WTC11 (cell line): ENCODE results near the gene CACNG4. TPM values are rescaled to one million over a fixed set of nuclear protein-coding genes. Genes with fewer than 3 reads are reported as not detected.

Source experiments
- ATAC-seq: fragments of 200-7000 bp; cut with Tn5 transposase; 2 replicates; pipeline ENCODE4 v1.10.0; 2021; ENCODE audit warnings: mild to moderate bottlenecking, moderate library complexity
- CTCF ChIA-PET: fragments of 300-600 bp; sonication (Branson Sonifier 250); formaldehyde crosslinking; loops from one replicate; lab custom pipeline; 2021; ENCODE audit warnings: antibody characterized with exemption; lab: Charles Lee
- POLR2A ChIA-PET: fragments of 350-600 bp; sonication (Branson Sonifier 250); formaldehyde crosslinking; loops from one replicate; lab custom pipeline; 2021; ENCODE audit warnings: antibody characterized with exemption; lab: Charles Lee
- DNase-seq: peaks from one replicate; pipeline ENCODE4 v3.0.0; 2021; ENCODE audit warnings: low spot score
- H3K27ac Mint-ChIP-seq: 2 replicates; pipeline ENCODE4 v1.8.0; 2021; ENCODE audit warnings: mixed read lengths
- H3K27me3 Mint-ChIP-seq: 2 replicates; pipeline ENCODE4 v1.8.0; 2021; ENCODE audit warnings: low read depth, mild to moderate bottlenecking, moderate library complexity, mixed read lengths
- H3K36me3 Mint-ChIP-seq: 2 replicates; pipeline ENCODE4 v1.8.0; 2021; ENCODE audit warnings: mixed read lengths
- H3K4me1 Mint-ChIP-seq: 2 replicates; pipeline ENCODE4 v1.8.0; 2022; ENCODE audit warnings: mixed read lengths
- H3K4me3 Mint-ChIP-seq: 2 replicates; pipeline ENCODE4 v1.8.0; 2021; ENCODE audit warnings: mild to moderate bottlenecking, moderate library complexity, mixed read lengths
- H3K9me3 Mint-ChIP-seq: 2 replicates; pipeline ENCODE4 v1.8.0; 2021; ENCODE audit warnings: mixed read lengths
- CBFB ChIP-seq: sonication (generic); formaldehyde crosslinking; IDR thresholded peaks from 2 replicates; pipeline ENCODE4 v1.8.1; 2022; ENCODE audit warnings: mild to moderate bottlenecking, low read depth, missing genetic modification reagents
- ESRRA ChIP-seq: sonication (generic); formaldehyde crosslinking; IDR thresholded peaks from 2 replicates; pipeline ENCODE4 v1.8.1; 2022; ENCODE audit warnings: mild to moderate bottlenecking, missing genetic modification reagents, borderline replicate concordance
- FOXJ3 ChIP-seq: sonication (generic); formaldehyde crosslinking; IDR thresholded peaks from 2 replicates; pipeline ENCODE4 v1.9.0; 2021; ENCODE audit warnings: missing genetic modification reagents, mild to moderate bottlenecking, borderline replicate concordance
- JUN ChIP-seq: sonication (generic); formaldehyde crosslinking; IDR thresholded peaks from 2 replicates; pipeline ENCODE4 v1.8.0; 2023; ENCODE audit warnings: mild to moderate bottlenecking, missing genetic modification reagents
- NFATC4 ChIP-seq: fragments of 250-450 bp; sonication (Bioruptor Pico); IDR thresholded peaks from 2 replicates; pipeline ENCODE4 v1.9.0; 2021; ENCODE audit warnings: mild to moderate bottlenecking
- NFE2L1 ChIP-seq: sonication (generic); formaldehyde crosslinking; IDR thresholded peaks from 2 replicates; pipeline ENCODE4 v1.8.1; 2023; ENCODE audit warnings: missing genetic modification reagents
- ZNF121 ChIP-seq: sonication (generic); formaldehyde crosslinking; IDR thresholded peaks from 2 replicates; pipeline ENCODE4 v1.8.0; 2023; ENCODE audit warnings: missing genetic modification reagents
- ZNF396 ChIP-seq: fragments of 250-450 bp; sonication (Bioruptor Pico); IDR thresholded peaks from 2 replicates; pipeline ENCODE4 v1.8.0; 2021; ENCODE audit warnings: mild to moderate bottlenecking, moderate library complexity, borderline replicate concordance
- ZNF416 ChIP-seq: fragments of 250-450 bp; sonication (Bioruptor Pico); IDR thresholded peaks from 2 replicates; pipeline ENCODE4 v1.9.0; 2021; ENCODE audit warnings: mild to moderate bottlenecking, inconsistent platforms
- ZNF671 ChIP-seq: fragments of 250-450 bp; sonication (Bioruptor Pico); IDR thresholded peaks from 2 replicates; pipeline ENCODE4 v1.8.0; 2021; ENCODE audit warnings: mild to moderate bottlenecking
- total RNA-seq: library from RNA; stranded (reverse); gene quantifications from 3 replicates; pipeline ENCODE4 v1.2.3, GENCODE V29; 2021
- TF ChIP-seq, protein P1 (sequence below): sonication (generic); formaldehyde crosslinking; IDR thresholded peaks from 2 replicates; pipeline ENCODE4 v1.8.1; 2023; ENCODE audit warnings: mild to moderate bottlenecking, missing genetic modification reagents, borderline replicate concordance
- TF ChIP-seq, protein P2 (sequence below): sonication (generic); formaldehyde crosslinking; IDR thresholded peaks from 2 replicates; pipeline ENCODE4 v1.8.0; 2022; ENCODE audit warnings: mild to moderate bottlenecking, missing genetic modification reagents
- TF ChIP-seq, protein P3 (sequence below): sonication (generic); formaldehyde crosslinking; IDR thresholded peaks from 2 replicates; pipeline ENCODE4 v1.8.1; 2022; ENCODE audit warnings: low read depth, mild to moderate bottlenecking, moderate library complexity, missing genetic modification reagents, borderline replicate concordance
- TF ChIP-seq, protein P4 (sequence below): fragments of 250-450 bp; sonication (Bioruptor Pico); IDR thresholded peaks from 2 replicates; pipeline ENCODE4 v1.9.0; 2021; ENCODE audit warnings: mild to moderate bottlenecking
- TF ChIP-seq, protein P5 (sequence below): sonication (generic); formaldehyde crosslinking; IDR thresholded peaks from 2 replicates; pipeline ENCODE4 v1.8.0; 2022; ENCODE audit warnings: mild to moderate bottlenecking, missing genetic modification reagents
- TF ChIP-seq, protein P6 (sequence below): fragments of 250-450 bp; sonication (Bioruptor Pico); IDR thresholded peaks from 2 replicates; pipeline ENCODE4 v1.9.0; 2021; ENCODE audit warnings: mild to moderate bottlenecking, borderline replicate concordance
- TF ChIP-seq, protein P7 (sequence below): sonication (generic); formaldehyde crosslinking; IDR thresholded peaks from 2 replicates; pipeline ENCODE4 v1.8.1; 2023; ENCODE audit warnings: mild to moderate bottlenecking, missing genetic modification reagents, moderate library complexity

Gene CACNG4
- total RNA-seq, 1 experiment from 2014 or later: 3.4 TPM

DNA sequence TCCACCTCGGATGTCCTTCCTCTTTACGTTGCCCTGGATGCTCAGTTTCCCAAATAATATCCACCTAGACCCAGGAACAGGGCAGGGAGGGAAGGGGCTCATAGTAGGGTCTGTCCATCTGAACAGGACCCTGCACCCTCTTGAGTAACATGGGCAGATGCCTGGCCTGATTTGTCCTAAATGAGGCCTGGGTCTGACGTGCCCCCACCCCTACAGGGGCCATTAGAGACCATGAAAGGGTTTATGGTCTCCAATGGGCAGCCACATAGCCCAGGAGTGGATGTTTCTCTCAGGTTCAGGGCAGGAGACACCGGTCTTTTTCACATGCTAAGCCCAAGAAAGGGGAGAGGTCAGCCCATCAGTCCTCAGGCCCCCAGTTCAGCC, 86.6 kb downstream of the CACNG4 start:
- Mint-ChIP-seq H3K4me1 (no peaks in the 10 kb centered on the region), H3K9me3 (peaks cover 31% of the 10 kb centered on the region), H3K4me3 (no peak overlapping the region), H3K27ac (no peak overlapping the region), H3K27me3 (no peaks in the 10 kb centered on the region; the same call in 1 of the 2 replicates), H3K36me3 (peaks cover 18% of the 10 kb centered on the region)
- ATAC-seq: no peak
- TF ChIP-seq NFATC4 (CRISPR knock-in tag): no peak
- TF ChIP-seq, protein P1, sequence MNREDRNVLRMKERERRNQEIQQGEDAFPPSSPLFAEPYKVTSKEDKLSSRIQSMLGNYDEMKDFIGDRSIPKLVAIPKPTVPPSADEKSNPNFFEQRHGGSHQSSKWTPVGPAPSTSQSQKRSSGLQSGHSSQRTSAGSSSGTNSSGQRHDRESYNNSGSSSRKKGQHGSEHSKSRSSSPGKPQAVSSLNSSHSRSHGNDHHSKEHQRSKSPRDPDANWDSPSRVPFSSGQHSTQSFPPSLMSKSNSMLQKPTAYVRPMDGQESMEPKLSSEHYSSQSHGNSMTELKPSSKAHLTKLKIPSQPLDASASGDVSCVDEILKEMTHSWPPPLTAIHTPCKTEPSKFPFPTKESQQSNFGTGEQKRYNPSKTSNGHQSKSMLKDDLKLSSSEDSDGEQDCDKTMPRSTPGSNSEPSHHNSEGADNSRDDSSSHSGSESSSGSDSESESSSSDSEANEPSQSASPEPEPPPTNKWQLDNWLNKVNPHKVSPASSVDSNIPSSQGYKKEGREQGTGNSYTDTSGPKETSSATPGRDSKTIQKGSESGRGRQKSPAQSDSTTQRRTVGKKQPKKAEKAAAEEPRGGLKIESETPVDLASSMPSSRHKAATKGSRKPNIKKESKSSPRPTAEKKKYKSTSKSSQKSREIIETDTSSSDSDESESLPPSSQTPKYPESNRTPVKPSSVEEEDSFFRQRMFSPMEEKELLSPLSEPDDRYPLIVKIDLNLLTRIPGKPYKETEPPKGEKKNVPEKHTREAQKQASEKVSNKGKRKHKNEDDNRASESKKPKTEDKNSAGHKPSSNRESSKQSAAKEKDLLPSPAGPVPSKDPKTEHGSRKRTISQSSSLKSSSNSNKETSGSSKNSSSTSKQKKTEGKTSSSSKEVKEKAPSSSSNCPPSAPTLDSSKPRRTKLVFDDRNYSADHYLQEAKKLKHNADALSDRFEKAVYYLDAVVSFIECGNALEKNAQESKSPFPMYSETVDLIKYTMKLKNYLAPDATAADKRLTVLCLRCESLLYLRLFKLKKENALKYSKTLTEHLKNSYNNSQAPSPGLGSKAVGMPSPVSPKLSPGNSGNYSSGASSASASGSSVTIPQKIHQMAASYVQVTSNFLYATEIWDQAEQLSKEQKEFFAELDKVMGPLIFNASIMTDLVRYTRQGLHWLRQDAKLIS (CRISPR knock-in tag): no peak
- TF ChIP-seq CBFB: no peak
- TF ChIP-seq, protein P2, sequence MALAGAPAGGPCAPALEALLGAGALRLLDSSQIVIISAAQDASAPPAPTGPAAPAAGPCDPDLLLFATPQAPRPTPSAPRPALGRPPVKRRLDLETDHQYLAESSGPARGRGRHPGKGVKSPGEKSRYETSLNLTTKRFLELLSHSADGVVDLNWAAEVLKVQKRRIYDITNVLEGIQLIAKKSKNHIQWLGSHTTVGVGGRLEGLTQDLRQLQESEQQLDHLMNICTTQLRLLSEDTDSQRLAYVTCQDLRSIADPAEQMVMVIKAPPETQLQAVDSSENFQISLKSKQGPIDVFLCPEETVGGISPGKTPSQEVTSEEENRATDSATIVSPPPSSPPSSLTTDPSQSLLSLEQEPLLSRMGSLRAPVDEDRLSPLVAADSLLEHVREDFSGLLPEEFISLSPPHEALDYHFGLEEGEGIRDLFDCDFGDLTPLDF (CRISPR knock-in tag): no peak
- TF ChIP-seq, protein P3, sequence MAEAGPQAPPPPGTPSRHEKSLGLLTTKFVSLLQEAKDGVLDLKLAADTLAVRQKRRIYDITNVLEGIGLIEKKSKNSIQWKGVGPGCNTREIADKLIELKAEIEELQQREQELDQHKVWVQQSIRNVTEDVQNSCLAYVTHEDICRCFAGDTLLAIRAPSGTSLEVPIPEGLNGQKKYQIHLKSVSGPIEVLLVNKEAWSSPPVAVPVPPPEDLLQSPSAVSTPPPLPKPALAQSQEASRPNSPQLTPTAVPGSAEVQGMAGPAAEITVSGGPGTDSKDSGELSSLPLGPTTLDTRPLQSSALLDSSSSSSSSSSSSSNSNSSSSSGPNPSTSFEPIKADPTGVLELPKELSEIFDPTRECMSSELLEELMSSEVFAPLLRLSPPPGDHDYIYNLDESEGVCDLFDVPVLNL (CRISPR knock-in tag): no peak
- no peak for TF ChIP-seq ZNF416
- TF ChIP-seq, protein P4, sequence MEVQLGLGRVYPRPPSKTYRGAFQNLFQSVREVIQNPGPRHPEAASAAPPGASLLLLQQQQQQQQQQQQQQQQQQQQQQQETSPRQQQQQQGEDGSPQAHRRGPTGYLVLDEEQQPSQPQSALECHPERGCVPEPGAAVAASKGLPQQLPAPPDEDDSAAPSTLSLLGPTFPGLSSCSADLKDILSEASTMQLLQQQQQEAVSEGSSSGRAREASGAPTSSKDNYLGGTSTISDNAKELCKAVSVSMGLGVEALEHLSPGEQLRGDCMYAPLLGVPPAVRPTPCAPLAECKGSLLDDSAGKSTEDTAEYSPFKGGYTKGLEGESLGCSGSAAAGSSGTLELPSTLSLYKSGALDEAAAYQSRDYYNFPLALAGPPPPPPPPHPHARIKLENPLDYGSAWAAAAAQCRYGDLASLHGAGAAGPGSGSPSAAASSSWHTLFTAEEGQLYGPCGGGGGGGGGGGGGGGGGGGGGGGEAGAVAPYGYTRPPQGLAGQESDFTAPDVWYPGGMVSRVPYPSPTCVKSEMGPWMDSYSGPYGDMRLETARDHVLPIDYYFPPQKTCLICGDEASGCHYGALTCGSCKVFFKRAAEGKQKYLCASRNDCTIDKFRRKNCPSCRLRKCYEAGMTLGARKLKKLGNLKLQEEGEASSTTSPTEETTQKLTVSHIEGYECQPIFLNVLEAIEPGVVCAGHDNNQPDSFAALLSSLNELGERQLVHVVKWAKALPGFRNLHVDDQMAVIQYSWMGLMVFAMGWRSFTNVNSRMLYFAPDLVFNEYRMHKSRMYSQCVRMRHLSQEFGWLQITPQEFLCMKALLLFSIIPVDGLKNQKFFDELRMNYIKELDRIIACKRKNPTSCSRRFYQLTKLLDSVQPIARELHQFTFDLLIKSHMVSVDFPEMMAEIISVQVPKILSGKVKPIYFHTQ (CRISPR knock-in tag): no peak
- no peak for TF ChIP-seq ESRRA (CRISPR knock-in tag)
- TF ChIP-seq, protein P5, sequence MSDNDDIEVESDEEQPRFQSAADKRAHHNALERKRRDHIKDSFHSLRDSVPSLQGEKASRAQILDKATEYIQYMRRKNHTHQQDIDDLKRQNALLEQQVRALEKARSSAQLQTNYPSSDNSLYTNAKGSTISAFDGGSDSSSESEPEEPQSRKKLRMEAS (CRISPR knock-in tag): no peak
- TF ChIP-seq, protein P6, sequence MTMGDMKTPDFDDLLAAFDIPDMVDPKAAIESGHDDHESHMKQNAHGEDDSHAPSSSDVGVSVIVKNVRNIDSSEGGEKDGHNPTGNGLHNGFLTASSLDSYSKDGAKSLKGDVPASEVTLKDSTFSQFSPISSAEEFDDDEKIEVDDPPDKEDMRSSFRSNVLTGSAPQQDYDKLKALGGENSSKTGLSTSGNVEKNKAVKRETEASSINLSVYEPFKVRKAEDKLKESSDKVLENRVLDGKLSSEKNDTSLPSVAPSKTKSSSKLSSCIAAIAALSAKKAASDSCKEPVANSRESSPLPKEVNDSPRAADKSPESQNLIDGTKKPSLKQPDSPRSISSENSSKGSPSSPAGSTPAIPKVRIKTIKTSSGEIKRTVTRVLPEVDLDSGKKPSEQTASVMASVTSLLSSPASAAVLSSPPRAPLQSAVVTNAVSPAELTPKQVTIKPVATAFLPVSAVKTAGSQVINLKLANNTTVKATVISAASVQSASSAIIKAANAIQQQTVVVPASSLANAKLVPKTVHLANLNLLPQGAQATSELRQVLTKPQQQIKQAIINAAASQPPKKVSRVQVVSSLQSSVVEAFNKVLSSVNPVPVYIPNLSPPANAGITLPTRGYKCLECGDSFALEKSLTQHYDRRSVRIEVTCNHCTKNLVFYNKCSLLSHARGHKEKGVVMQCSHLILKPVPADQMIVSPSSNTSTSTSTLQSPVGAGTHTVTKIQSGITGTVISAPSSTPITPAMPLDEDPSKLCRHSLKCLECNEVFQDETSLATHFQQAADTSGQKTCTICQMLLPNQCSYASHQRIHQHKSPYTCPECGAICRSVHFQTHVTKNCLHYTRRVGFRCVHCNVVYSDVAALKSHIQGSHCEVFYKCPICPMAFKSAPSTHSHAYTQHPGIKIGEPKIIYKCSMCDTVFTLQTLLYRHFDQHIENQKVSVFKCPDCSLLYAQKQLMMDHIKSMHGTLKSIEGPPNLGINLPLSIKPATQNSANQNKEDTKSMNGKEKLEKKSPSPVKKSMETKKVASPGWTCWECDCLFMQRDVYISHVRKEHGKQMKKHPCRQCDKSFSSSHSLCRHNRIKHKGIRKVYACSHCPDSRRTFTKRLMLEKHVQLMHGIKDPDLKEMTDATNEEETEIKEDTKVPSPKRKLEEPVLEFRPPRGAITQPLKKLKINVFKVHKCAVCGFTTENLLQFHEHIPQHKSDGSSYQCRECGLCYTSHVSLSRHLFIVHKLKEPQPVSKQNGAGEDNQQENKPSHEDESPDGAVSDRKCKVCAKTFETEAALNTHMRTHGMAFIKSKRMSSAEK (CRISPR knock-in tag): no peak
- TF ChIP-seq ZNF671 (CRISPR knock-in tag): no peak
- TF ChIP-seq ZNF121 (CRISPR knock-in tag): no peak
- TF ChIP-seq FOXJ3 (CRISPR knock-in tag): no peak
- no peak for TF ChIP-seq JUN (CRISPR knock-in tag)
- TF ChIP-seq, protein P7, sequence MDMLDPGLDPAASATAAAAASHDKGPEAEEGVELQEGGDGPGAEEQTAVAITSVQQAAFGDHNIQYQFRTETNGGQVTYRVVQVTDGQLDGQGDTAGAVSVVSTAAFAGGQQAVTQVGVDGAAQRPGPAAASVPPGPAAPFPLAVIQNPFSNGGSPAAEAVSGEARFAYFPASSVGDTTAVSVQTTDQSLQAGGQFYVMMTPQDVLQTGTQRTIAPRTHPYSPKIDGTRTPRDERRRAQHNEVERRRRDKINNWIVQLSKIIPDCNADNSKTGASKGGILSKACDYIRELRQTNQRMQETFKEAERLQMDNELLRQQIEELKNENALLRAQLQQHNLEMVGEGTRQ (CRISPR knock-in tag): no peak
- TF ChIP-seq NFE2L1 (CRISPR knock-in tag): no peak
- TF ChIP-seq ZNF396 (CRISPR knock-in tag): no peak
- ChIA-PET POLR2A (no interaction called here), CTCF (no interaction called here)
- no peak for DNase-seq
